HEK293T (cell line): Measurements from ENCODE around the gene FGGY.

Experiments
- CTCF ChIA-PET: fragments of 350-600 bp; formaldehyde crosslinking; extraction: SDS; loops from one replicate; lab custom pipeline; 2021; ENCODE audit warnings: antibody characterized with exemption, inconsistent platforms; lab: Yijun Ruan, JAX
- POLR2A ChIA-PET: fragments of 350-600 bp; formaldehyde crosslinking; extraction: SDS; loops from one replicate; lab custom pipeline; 2020; ENCODE audit warnings: antibody characterized with exemption, inconsistent platforms; lab: Yijun Ruan, JAX
- DNase-seq: peaks from one replicate; pipeline ENCODE4 v3.0.0; 2012; ENCODE audit warnings: mixed read lengths; ENCODE audit errors: extremely low spot score
- ARNT ChIP-seq: fragments of 450-650 bp; IDR thresholded peaks from 2 replicates; pipeline ENCODE4 v1.6.1; 2017; ENCODE audit warnings: mild to moderate bottlenecking
- BHLHE40 ChIP-seq: fragments of 450-650 bp; IDR thresholded peaks from 2 replicates; pipeline ENCODE4 v1.6.1; 2016; ENCODE audit warnings: mild to moderate bottlenecking, moderate library complexity, borderline replicate concordance
- CTBP1 ChIP-seq: fragments of 450-650 bp; IDR thresholded peaks from 2 replicates; pipeline ENCODE4 v1.6.1; 2016; ENCODE audit warnings: borderline replicate concordance
- ELF4 ChIP-seq: fragments of 450-650 bp; IDR thresholded peaks from 2 replicates; pipeline ENCODE4 v1.6.1; 2017; ENCODE audit warnings: antibody characterized with exemption
- FOXA1 ChIP-seq: fragments of 450-650 bp; IDR thresholded peaks from 2 replicates; pipeline ENCODE4 v1.6.1; 2016; ENCODE audit warnings: mild to moderate bottlenecking
- FOXK2 ChIP-seq: fragments of 450-650 bp; IDR thresholded peaks from 2 replicates; pipeline ENCODE4 v1.6.1; 2016; ENCODE audit warnings: mild to moderate bottlenecking
- FOXM1 ChIP-seq: fragments of 450-650 bp; IDR thresholded peaks from 2 replicates; pipeline ENCODE4 v1.6.1; 2017; ENCODE audit warnings: mild to moderate bottlenecking, borderline replicate concordance
- HDGF ChIP-seq: fragments of 450-650 bp; IDR thresholded peaks from 2 replicates; pipeline ENCODE4 v1.6.1; 2017; ENCODE audit warnings: antibody characterized with exemption, borderline replicate concordance
- L3MBTL2 ChIP-seq: fragments of 450-650 bp; conservative IDR thresholded peaks from 2 replicates; pipeline ENCODE4 v1.6.1; 2016; ENCODE audit warnings: mild to moderate bottlenecking
- LEF1 ChIP-seq: fragments of 450-650 bp; IDR thresholded peaks from 2 replicates; pipeline ENCODE4 v1.6.1; 2017; ENCODE audit warnings: mild to moderate bottlenecking, borderline replicate concordance
- NFRKB ChIP-seq: fragments of 450-650 bp; IDR thresholded peaks from 2 replicates; pipeline ENCODE4 v1.6.1; 2016; ENCODE audit warnings: mild to moderate bottlenecking, moderate library complexity
- SP1 ChIP-seq: fragments of 450-650 bp; IDR thresholded peaks from 2 replicates; pipeline ENCODE4 v1.6.1; 2017
- SUZ12 ChIP-seq: fragments of 450-650 bp; IDR thresholded peaks from 2 replicates; pipeline ENCODE4 v1.6.1; 2016; ENCODE audit warnings: mild to moderate bottlenecking
- TARDBP ChIP-seq: fragments of 450-650 bp; IDR thresholded peaks from 2 replicates; pipeline ENCODE4 v1.6.1; 2016
- ZNF384 ChIP-seq: fragments of 450-650 bp; IDR thresholded peaks from 2 replicates; pipeline ENCODE4 v1.6.1; 2016
- TF ChIP-seq, protein P1 (sequence below): fragments of 450-650 bp; IDR thresholded peaks from 2 replicates; pipeline ENCODE4 v1.6.1; 2016

FGGY gene

DNA sequence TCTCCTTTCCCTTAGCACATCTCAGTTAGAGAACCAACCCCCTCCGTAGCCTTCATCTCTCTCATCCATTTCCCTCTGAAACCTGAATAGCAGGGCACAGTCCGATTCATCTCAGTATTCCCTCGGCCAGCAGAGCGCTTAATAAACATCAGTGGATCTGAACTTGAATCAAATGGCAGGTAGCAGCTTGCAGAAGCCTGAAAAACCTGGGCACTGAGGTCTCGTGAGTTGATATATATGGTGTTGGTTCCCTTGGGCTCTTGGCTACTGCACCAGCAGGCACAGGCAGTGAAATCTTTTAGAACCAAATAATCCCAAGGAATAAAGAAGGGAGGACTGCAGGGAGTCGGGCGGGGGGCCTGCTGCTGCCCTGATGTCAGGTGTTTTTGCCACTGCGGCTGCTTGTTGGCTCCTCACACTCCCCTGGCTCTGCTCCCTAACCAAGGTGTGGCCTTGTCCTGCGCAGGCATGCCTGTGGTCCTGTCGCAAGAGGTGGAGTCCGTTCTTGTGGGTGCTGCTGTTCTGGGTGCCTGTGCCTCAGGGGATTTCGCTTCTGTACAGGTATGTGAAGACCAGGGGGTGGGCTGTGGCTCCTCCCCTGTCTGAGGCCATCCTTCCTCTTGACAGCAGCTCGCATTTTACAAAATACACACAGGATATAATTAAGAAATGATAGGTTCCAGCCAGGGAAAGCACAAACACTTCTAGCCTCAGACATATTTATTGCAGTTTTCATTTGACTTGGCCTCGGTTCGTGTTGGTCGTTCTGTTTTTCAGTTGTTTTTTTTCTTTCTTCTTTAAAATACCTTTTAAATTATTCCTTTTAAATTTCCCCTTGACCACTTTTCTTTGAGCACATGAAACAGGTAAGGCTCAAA is 376.9 kb downstream of the FGGY start:
- TF ChIP-seq SP1 (no peak), HDGF (no peak)
- ChIA-PET POLR2A (no interaction called here), CTCF (no interaction called here)
- no peak for DNase-seq

GRCh38 chr1:59674595-59674994 is 377.7 kb downstream of the FGGY start:
- ChIA-PET CTCF (no interaction called here), POLR2A (no interaction called here)
- DNase-seq: no peak
- TF ChIP-seq BHLHE40 (no peak), ARNT (no peak), FOXA1 (no peak), SP1 (no peak), FOXK2 (no peak), L3MBTL2 (no peak), FOXM1 (no peak), ZNF384 (no peak), SUZ12 (no peak), NFRKB (no peak), TARDBP (no peak), LEF1 (no peak)
- TF ChIP-seq, protein P1, sequence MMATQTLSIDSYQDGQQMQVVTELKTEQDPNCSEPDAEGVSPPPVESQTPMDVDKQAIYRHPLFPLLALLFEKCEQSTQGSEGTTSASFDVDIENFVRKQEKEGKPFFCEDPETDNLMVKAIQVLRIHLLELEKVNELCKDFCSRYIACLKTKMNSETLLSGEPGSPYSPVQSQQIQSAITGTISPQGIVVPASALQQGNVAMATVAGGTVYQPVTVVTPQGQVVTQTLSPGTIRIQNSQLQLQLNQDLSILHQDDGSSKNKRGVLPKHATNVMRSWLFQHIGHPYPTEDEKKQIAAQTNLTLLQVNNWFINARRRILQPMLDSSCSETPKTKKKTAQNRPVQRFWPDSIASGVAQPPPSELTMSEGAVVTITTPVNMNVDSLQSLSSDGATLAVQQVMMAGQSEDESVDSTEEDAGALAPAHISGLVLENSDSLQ: no peak

DNA sequence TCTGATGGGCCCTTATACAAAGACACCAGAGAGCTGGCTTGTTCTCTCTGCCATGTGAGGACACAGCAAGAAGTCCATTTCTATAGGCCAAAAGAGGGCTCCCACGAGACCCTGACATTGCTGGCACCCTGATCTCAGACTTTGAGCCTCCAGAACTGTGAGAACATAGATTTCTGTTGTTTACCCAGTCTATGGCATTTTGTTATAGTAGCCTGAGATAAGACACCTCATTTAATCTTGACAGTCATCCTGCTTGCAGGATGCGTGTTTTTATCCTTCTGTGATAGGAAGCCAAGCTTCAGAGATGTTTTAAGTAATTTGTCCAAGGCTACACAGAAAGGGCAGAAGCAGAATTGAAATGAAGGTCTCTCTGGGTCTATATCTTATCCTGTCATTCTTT is 379.0 kb downstream of the FGGY start:
- no peak for TF ChIP-seq TARDBP
- TF ChIP-seq CTBP1: no peak
- no peak for TF ChIP-seq BHLHE40
- TF ChIP-seq FOXK2: no peak
- no peak for TF ChIP-seq FOXA1
- TF ChIP-seq, protein P1: no peak
- TF ChIP-seq NFRKB: no peak
- TF ChIP-seq SUZ12: no peak
- no peak for TF ChIP-seq HDGF
- no peak for TF ChIP-seq LEF1
- no peak for TF ChIP-seq ARNT
- TF ChIP-seq SP1: no peak
- DNase-seq: no peak
- ChIA-PET CTCF (no interaction called here), POLR2A (no interaction called here)

GRCh38 chr1:59678040-59678439 is 381.1 kb downstream of the FGGY start:
- TF ChIP-seq CTBP1 (no peak), SUZ12 (no peak), FOXK2 (no peak), HDGF (no peak), ARNT (no peak), NFRKB (no peak), FOXA1 (no peak), L3MBTL2 (no peak), FOXM1 (no peak), ELF4 (no peak), LEF1 (no peak), ZNF384 (no peak), TARDBP (no peak), BHLHE40 (no peak), SP1 (no peak)
- TF ChIP-seq, protein P1: no peak
- DNase-seq: no peak
- ChIA-PET CTCF (interaction anchor here (0.7 kb wide), 1 partner anchor 9 kb away, joined by 3 read pairs; no protein-coding TSS in a partner anchor), POLR2A (interaction anchor here (1.6 kb wide), 1 partner anchor 894 kb away, joined by 4 read pairs; the partner anchor contains the start of gene JUN)

GRCh38 chr1:59678493-59679228 is 381.8 kb downstream of the FGGY start:
- peak; percentile 51 for DNase-seq
- ChIA-PET POLR2A (interaction anchor here (1.6 kb wide), 1 partner anchor 895 kb away, joined by 4 read pairs; the partner anchor contains the start of gene JUN), CTCF (interaction anchor here (0.6 to 0.7 kb wide), 2 partner anchors 8 to 937 kb away, joined by 3 read pairs; no protein-coding TSS in a partner anchor)
- TF ChIP-seq ELF4 (no peak), L3MBTL2 (no peak; the same call in 1 of the 2 replicates), BHLHE40 (no peak), LEF1 (no peak), SUZ12 (no peak), ZNF384 (no peak), CTBP1 (peak; percentile 1; the same call in 1 of the 2 replicates), HDGF (no peak), FOXK2 (no peak), FOXM1 (no peak), FOXA1 (no peak), TARDBP (no peak), ARNT (no peak), NFRKB (no peak), SP1 (no peak)
- TF ChIP-seq, protein P1: peak; percentile 30; the same call in 1 of the 2 replicates
